ENCODE measurements around the gene VWA5B2. TPM values are rescaled to one million over a fixed set of nuclear protein-coding genes. Genes with fewer than 3 reads are reported as not detected.

VWA5B2 gene
- total RNA-seq, 4 donors from 2014 or later, result 0.83 to 9.1 (median 6.9) TPM

DNA sequence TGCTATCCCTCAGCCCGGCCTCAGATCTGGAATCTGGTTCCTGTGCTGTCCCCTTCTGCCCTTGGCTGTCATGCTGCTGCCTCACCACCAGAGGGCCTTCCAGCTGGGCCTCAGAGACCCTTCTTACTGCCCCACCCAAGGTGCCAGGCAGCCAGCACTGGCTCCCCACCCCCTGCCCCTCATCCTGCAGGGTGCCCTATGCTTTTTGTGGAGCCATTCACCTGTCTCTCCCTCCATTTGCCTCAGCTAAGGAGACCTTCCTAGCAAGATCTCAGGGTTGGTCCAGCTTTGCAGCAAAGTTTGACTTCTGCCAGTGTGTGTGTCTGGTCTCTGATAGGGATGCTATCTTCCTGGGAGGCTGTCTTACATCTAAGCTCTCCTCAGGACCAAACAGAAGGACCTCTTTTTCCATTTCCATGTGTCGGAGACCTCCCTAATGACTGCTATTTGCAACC is 1.9 kb upstream of the VWA5B2 start:
- Histone ChIP-seq H3K27ac (no peak overlapping the region), H3K36me3 (no peaks in the 10 kb centered on the region), H3K9me3 (no peaks in the 10 kb centered on the region), H3K27me3 (peaks cover 0 to 24% of the 10 kb centered on the region in 2 donors), H3K4me3 (no peak overlapping the region), H3K4me1 (peaks cover 0 to 22% (median 20%) of the 10 kb centered on the region in 4 donors)
- peak in 2 of 3 donors; percentile 26 to 66 for DNase-seq
- TF ChIP-seq POLR2A (IDR thresholded peaks at IDR 0.05), result no peak
- TF ChIP-seq, protein P1, sequence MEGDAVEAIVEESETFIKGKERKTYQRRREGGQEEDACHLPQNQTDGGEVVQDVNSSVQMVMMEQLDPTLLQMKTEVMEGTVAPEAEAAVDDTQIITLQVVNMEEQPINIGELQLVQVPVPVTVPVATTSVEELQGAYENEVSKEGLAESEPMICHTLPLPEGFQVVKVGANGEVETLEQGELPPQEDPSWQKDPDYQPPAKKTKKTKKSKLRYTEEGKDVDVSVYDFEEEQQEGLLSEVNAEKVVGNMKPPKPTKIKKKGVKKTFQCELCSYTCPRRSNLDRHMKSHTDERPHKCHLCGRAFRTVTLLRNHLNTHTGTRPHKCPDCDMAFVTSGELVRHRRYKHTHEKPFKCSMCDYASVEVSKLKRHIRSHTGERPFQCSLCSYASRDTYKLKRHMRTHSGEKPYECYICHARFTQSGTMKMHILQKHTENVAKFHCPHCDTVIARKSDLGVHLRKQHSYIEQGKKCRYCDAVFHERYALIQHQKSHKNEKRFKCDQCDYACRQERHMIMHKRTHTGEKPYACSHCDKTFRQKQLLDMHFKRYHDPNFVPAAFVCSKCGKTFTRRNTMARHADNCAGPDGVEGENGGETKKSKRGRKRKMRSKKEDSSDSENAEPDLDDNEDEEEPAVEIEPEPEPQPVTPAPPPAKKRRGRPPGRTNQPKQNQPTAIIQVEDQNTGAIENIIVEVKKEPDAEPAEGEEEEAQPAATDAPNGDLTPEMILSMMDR (IDR thresholded peaks at IDR 0.05), result peak; percentile 50 to 85 (median 59)

DNA sequence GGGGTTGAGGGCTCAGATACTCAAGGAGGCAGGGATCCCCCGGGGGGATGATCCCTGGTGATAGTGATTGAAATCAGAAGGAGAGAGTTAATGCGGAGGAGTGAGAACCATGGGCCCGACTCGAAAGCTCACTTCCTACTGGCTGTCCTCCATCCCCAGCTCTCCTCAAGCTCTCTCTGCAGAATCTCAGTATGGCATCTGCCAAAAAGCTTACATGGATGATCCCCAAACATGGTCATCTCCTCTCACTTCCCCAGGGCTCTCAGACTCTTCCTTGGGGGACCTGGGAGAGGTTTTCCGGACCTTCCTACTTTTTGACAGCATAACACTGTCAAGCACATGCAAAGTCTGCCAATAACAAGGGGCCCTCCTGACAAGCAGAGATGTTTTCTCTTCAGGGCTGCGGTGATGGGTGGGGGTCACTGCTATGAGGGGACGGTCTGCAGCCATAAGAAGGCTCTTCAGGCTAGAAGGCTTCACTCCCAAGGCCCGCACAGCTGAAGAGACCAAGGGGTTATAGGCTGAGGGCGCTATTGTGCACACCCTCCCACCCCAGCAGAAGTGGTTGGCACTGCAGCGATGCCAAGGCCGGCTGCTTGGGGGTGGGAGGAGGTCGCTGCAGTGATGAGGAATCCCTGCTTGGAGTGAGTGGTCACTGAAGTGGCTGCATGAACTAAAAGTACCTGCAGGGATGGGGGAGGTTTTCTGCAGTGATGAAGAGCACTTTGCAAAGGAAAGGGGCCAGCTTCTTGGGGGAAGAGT is 828 bp upstream of the VWA5B2 start:
- no peak for TF ChIP-seq POLR2A (IDR thresholded peaks at IDR 0.05)
- TF ChIP-seq, protein P1 (IDR thresholded peaks at IDR 0.05), result no peak
- Histone ChIP-seq H3K4me1 (peaks cover 0 to 22% (median 20%) of the 10 kb centered on the region in 4 donors), H3K36me3 (no peaks in the 10 kb centered on the region), H3K4me3 (peak overlapping the region in 2 of 4 donors; percentile 47 to 51), H3K27ac (no peak overlapping the region), H3K9me3 (no peaks in the 10 kb centered on the region), H3K27me3 (peaks cover 0 to 24% of the 10 kb centered on the region in 2 donors)
- DNase-seq, result no peak

DNA sequence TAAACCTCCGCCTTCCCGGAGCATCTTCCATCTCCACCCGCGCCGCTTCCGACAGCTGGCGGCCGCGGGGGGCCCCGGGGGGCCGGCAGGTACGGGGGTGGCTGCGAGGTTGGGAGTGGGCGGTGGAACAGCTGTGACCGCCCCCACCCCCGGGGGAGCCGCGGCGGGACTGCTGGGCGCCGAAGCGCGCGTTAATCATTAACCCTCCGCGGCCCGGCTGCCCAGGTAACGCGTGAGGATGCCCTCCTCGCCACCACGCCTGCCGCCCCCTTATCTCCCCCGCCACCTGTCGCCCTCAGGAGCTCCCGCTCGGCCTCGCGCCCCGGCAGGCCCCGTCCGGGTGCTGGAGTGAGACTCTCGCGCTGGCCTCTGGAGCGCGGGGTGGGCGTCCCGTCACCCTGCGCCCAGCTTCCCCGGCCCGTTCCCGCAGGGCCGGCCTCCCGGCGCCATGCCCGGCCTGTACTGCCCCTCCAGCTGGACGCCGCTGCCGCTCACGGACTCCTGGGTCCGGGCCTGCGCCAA is 757 bp downstream of the VWA5B2 start:
- DNase-seq, result no peak
- peaks cover 0 to 22% (median 20%) of the 10 kb centered on the region in 4 donors for H3K4me1 ChIP-seq
- no peaks in the 10 kb centered on the region for H3K9me3 ChIP-seq
- TF ChIP-seq, protein P1 (IDR thresholded peaks at IDR 0.05), result no peak
- TF ChIP-seq POLR2A (IDR thresholded peaks at IDR 0.05), result no peak
- H3K4me3 ChIP-seq, result peak overlapping the region; percentile 38 to 54 (median 49)
- no peak overlapping the region for H3K27ac ChIP-seq
- peaks cover 0 to 24% of the 10 kb centered on the region in 2 donors for H3K27me3 ChIP-seq
- H3K36me3 ChIP-seq, result no peaks in the 10 kb centered on the region

DNA sequence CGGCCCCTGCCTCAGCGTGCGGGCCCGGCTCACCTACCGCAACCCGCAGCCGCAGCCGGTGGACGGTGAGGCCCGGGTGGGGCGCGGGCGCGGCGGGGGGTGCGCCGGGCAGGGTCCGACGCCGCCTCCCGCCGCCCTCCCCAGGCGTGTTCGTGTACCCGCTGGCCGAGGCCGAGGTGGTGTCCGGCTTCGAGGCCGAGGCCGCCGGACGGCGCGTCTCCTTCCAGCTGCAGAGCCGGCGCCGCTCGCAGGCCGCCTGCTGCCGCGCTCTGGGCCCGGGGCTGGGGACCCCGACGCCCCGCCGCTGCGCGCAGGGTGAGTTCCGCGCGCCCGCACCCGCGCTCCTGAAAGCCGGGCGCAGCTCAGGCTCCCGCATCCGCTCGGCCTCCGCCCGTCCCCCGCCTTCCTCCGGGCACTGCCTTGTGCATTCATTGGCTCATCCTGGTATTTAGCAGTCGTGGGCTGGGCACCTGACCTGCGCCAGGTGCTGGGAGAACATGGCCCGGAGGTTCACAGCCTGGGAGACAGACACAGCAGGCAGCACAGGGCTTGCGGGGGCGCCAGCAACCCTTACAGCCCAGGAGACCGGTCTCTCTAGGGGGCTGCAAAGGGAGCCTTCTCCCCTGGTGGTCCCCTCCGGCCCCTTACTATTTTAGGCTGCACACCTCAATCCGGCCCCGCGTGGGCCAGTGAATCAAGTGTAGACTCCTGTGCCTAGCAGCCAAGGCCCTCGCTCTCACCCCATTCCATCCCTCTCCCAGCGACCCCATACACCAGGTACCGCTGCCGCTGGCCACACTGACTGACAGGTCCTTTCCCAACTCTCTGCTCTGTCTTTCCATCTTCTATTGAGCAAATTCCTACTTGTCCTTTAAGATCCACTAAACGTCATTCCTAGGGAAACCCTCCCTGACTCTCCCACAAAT is 1.5 kb downstream of the VWA5B2 start:
- no peak for TF ChIP-seq POLR2A (IDR thresholded peaks at IDR 0.05)
- TF ChIP-seq, protein P1 (IDR thresholded peaks at IDR 0.05), result no peak

DNA sequence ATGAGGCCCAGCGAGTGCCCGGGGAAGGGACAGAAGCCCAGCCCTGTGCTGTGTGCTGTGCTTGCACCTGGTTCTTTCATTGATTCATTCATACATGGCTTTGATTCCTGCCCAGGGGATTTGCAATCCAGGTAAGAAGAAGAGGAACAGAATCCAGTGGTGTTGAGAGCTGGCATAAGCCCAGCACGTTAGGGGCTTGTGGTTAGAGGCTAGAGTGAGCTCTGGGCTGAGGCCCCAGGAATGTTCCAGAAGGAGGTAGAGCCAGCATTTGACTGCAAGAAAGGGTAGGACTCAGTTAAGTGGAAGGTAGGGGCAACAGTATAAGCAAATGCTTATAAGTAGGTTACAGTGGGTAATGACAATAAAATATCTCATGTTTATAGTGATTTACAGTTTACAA is 2.3 kb downstream of the VWA5B2 start:
- no peak for DNase-seq
- Histone ChIP-seq H3K36me3 (no peaks in the 10 kb centered on the region), H3K27ac (no peak overlapping the region), H3K4me1 (peaks cover 0 to 22% (median 20%) of the 10 kb centered on the region in 4 donors), H3K27me3 (peaks cover 0 to 24% of the 10 kb centered on the region in 2 donors), H3K4me3 (no peak overlapping the region), H3K9me3 (no peaks in the 10 kb centered on the region)
- TF ChIP-seq, protein P1 (IDR thresholded peaks at IDR 0.05), result no peak
- TF ChIP-seq POLR2A (IDR thresholded peaks at IDR 0.05), result no peak

More for the DNA sequence above, 1.5 kb downstream of the VWA5B2 start:
- no peak for DNase-seq
- peaks cover 0 to 24% of the 10 kb centered on the region in 2 donors for H3K27me3 ChIP-seq
- no peaks in the 10 kb centered on the region for H3K36me3 ChIP-seq
- peak overlapping the region; percentile 38 to 54 (median 49) for H3K4me3 ChIP-seq
- H3K4me1 ChIP-seq, result peaks cover 0 to 22% (median 20%) of the 10 kb centered on the region in 4 donors
- no peak overlapping the region for H3K27ac ChIP-seq
- H3K9me3 ChIP-seq, result no peaks in the 10 kb centered on the region
